Panc1 (cell line): ENCODE data around the gene ZNF410. TPM values are rescaled to one million over a fixed set of nuclear protein-coding genes. Genes with fewer than 3 reads are reported as not detected.

Source experiments
- ATAC-seq: fragments of 200-7000 bp; cut with Tn5 transposase; 2 replicates; pipeline ENCODE4 v1.9.1; 2020; ENCODE audit warnings: mild to moderate bottlenecking, moderate library complexity
- BruUV-seq: library from RNA; stranded (reverse); fragments of 400-500 nt; replicated peaks from 2 replicates; lab custom pipeline; 2021; lab: Mats Ljungman, UMichigan
- CTCF ChIA-PET: fragments of 300-600 bp; sonication (Branson Sonifier 250); formaldehyde crosslinking; loops from one replicate; lab custom pipeline; 2022; ENCODE audit warnings: antibody characterized with exemption; lab: Charles Lee
- POLR2A ChIA-PET: fragments of 300-600 bp; sonication (Branson Sonifier 250); formaldehyde crosslinking; loops from one replicate; lab custom pipeline; 2022; ENCODE audit warnings: antibody characterized with exemption; lab: Charles Lee
- DNase-seq: peaks from one replicate; pipeline ENCODE4 v3.0.0-alpha.2; 2010; ENCODE audit warnings: low read depth, low spot score
- H3K27ac ChIP-seq: 2 replicates; pipeline ENCODE4 v1.5.1; 2011; ENCODE audit warnings: mild to moderate bottlenecking, low read length, inconsistent platforms
- H3K27me3 ChIP-seq: fragments of 200-500 bp; sonication (Bioruptor generic); 2 replicates; pipeline ENCODE4 v1.6.0; 2014; ENCODE audit warnings: low read length, inconsistent platforms; ENCODE audit not compliant: control insufficient read depth, insufficient read depth
- H3K36me3 ChIP-seq: fragments of 200-500 bp; sonication (Bioruptor generic); 2 replicates; pipeline ENCODE4 v1.5.1; 2014; ENCODE audit warnings: inconsistent platforms, mild to moderate bottlenecking, low read length, moderate library complexity; ENCODE audit not compliant: control insufficient read depth, insufficient read depth
- H3K4me1 ChIP-seq: 2 replicates; pipeline ENCODE4 v1.5.1; 2011; ENCODE audit warnings: inconsistent platforms, mild to moderate bottlenecking, low read length, moderate library complexity; ENCODE audit not compliant: control insufficient read depth, insufficient read depth
- H3K4me3 ChIP-seq, 2 experiments: 2 replicates each; pipeline ENCODE4 v1.5.1; 2011 to 2012; ENCODE audit warnings: low read depth in 2 of 2, low read length in 2 of 2, mild to moderate bottlenecking in 2 of 2, inconsistent platforms in 1 of 2, moderate library complexity in 1 of 2
- H3K9me3 ChIP-seq: fragments of 200-500 bp; sonication (Bioruptor generic); 2 replicates; pipeline ENCODE4 v1.5.1; 2014; ENCODE audit warnings: low read depth, mild to moderate bottlenecking, inconsistent platforms, low read length, moderate library complexity; ENCODE audit not compliant: control insufficient read depth, insufficient read depth
- POLR2AphosphoS5 ChIP-seq: IDR thresholded peaks from 2 replicates; pipeline ENCODE4 v1.6.1; 2012; ENCODE audit warnings: mild to moderate bottlenecking, low read depth, low read length, moderate library complexity
- REST ChIP-seq, 2 experiments: IDR thresholded peaks; 2 replicates each; pipeline ENCODE4 v1.6.1; 2011 to 2012; ENCODE audit warnings: low read depth in 2 of 2, control low read depth in 1 of 2, low read length in 1 of 2, mild to moderate bottlenecking in 1 of 2, moderate library complexity in 1 of 2; ENCODE audit not compliant: insufficient read depth in 1 of 2
- SIN3A ChIP-seq: IDR thresholded peaks from 2 replicates; pipeline ENCODE4 v1.6.1; 2012; ENCODE audit warnings: low read depth, mild to moderate bottlenecking, low read length, moderate library complexity, borderline replicate concordance; ENCODE audit not compliant: insufficient read depth
- TCF7L2 ChIP-seq: IDR thresholded peaks from 2 replicates; pipeline ENCODE4 v1.6.1; 2011; ENCODE audit warnings: mild to moderate bottlenecking, low read depth, low read length, inconsistent platforms
- in situ Hi-C: cut with HindIII; loops from 2 replicates; pipeline ENCODE4 v1.10.0; 2016; ENCODE audit warnings: low sequenced_read_pairs, low pct_unique_long_range_greater_than_20kb
- intact Hi-C: fragments of 100-400 bp; cut with micrococcal nuclease; formaldehyde crosslinking; loops from one replicate; pipeline ENCODE4 v1.10.0; 2022; ENCODE audit not compliant: unreplicated experiment
- total RNA-seq: library from RNA; stranded (reverse); gene quantifications from one replicate; pipeline ENCODE4 v1.2.1, GENCODE V29; 2021; ENCODE audit not compliant: unreplicated experiment
- TF ChIP-seq, protein P1 (sequence below): fragments of 450-650 bp; IDR thresholded peaks from 2 replicates; pipeline ENCODE4 v1.5.1; 2017; ENCODE audit warnings: mild to moderate bottlenecking

Gene ZNF410
- total RNA-seq, 1 experiment from 2014 or later = 31.2 TPM

- TF ChIP-seq, protein P1, sequence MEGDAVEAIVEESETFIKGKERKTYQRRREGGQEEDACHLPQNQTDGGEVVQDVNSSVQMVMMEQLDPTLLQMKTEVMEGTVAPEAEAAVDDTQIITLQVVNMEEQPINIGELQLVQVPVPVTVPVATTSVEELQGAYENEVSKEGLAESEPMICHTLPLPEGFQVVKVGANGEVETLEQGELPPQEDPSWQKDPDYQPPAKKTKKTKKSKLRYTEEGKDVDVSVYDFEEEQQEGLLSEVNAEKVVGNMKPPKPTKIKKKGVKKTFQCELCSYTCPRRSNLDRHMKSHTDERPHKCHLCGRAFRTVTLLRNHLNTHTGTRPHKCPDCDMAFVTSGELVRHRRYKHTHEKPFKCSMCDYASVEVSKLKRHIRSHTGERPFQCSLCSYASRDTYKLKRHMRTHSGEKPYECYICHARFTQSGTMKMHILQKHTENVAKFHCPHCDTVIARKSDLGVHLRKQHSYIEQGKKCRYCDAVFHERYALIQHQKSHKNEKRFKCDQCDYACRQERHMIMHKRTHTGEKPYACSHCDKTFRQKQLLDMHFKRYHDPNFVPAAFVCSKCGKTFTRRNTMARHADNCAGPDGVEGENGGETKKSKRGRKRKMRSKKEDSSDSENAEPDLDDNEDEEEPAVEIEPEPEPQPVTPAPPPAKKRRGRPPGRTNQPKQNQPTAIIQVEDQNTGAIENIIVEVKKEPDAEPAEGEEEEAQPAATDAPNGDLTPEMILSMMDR = no peak
- TF ChIP-seq SIN3A = no peak
- no peak for TF ChIP-seq POLR2AphosphoS5
- TF ChIP-seq TCF7L2 = no peak
- no peak for TF ChIP-seq REST (IDR thresholded peaks at IDR 0.05; ENCODE audit: insufficient read depth in 1 of 2, low read depth in 2 of 2, low read length in 1 of 2)
- Histone ChIP-seq H3K27me3 (no peaks in the 10 kb centered on the region), H3K36me3 (peaks cover 7% of the 10 kb centered on the region), H3K4me1 (no peaks in the 10 kb centered on the region), H3K9me3 (no peaks in the 10 kb centered on the region), H3K4me3 (no peak overlapping the region), H3K27ac (no peak overlapping the region)
- DNase-seq (no peak), ATAC-seq (no peak)
- ChIA-PET CTCF (no interaction called here), POLR2A (no interaction called here)
- in situ Hi-C loops (no loop called here), intact Hi-C loops (no loop called here)
- no TSS peak for BruUV-seq
Measured at GRCh38 chr14:73937012-73937411, 50.4 kb downstream of the ZNF410 start.

DNA sequence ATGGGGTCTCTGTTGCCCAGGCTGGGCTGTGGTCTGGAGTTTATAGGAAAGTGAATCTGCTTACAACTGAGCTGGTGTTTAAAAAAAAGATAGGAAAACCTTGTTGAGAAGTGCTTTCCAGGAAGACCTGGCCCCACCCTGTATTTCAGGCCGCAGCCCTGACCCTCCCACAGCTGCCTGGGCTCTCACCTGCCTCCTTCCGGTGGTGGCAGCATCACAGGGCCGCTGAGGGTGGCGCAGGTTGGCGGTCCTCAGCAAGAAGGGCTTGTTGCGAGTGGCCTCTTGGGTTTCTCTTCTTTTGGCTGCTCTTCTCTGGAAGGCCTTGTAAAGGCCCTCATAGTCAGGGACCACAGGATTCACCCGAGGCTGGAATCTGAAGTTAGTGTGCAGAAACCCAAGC is 55.5 kb downstream of the ZNF410 start:
- ATAC-seq (no peak), DNase-seq (no peak)
- no TSS peak for BruUV-seq
- no peaks in the 10 kb centered on the region for H3K36me3 ChIP-seq
- H3K9me3 ChIP-seq = no peaks in the 10 kb centered on the region
- POLR2A ChIA-PET = no interaction called here
- TF ChIP-seq, protein P1 = no peak
- no peaks in the 10 kb centered on the region for H3K4me1 ChIP-seq
- H3K27me3 ChIP-seq = no peaks in the 10 kb centered on the region
- H3K4me3 ChIP-seq = no peak overlapping the region
- H3K27ac ChIP-seq = no peak overlapping the region
- intact Hi-C loops (no loop called here), in situ Hi-C loops (no loop called here)
- CTCF ChIA-PET = no interaction called here

- Histone ChIP-seq H3K4me1 (no peaks in the 10 kb centered on the region), H3K36me3 (no peaks in the 10 kb centered on the region), H3K4me3 (no peak overlapping the region), H3K9me3 (no peaks in the 10 kb centered on the region), H3K27ac (no peak overlapping the region), H3K27me3 (no peaks in the 10 kb centered on the region)
- no TSS peak for BruUV-seq
- ATAC-seq (no peak), DNase-seq (no peak)
- intact Hi-C loops = no loop called here
- ChIA-PET CTCF (no interaction called here), POLR2A (no interaction called here)
- TF ChIP-seq SIN3A (no peak), POLR2AphosphoS5 (no peak), REST (IDR thresholded peaks at IDR 0.05; ENCODE audit: insufficient read depth in 1 of 2, low read depth in 2 of 2, low read length in 1 of 2) (no peak), TCF7L2 (no peak)
- TF ChIP-seq, protein P1 = no peak
- in situ Hi-C loops = no loop called here
Measured at GRCh38 chr14:73943083-73943482, 56.4 kb downstream of the ZNF410 start.
